GM19324 (cell line): ENCODE results near the gene ADD1.

Source experiments
- ATAC-seq: cut with Tn5 transposase; IDR thresholded peaks from one replicate; pipeline ENCODE4 v1.9.1; 2021; ENCODE audit warnings: mild to moderate bottlenecking, moderate library complexity; ENCODE audit not compliant: unreplicated experiment, low FRiP score

ADD1 gene

GRCh38 chr4:2832981-2833670 lies 10.5 kb upstream of the ADD1 start:
- no peak for ATAC-seq

GRCh38 chr4:2833671-2834000 lies 10.0 kb upstream of the ADD1 start:
- no peak for ATAC-seq

- ATAC-seq = no peak
These were observed 9.4 kb upstream of the ADD1 start for GRCh38 chr4:2834001-2834921.

- no peak for ATAC-seq
These were observed 7.7 kb upstream of the ADD1 start for GRCh38 chr4:2835978-2836377.

GRCh38 chr4:2836391-2836859 lies 7.2 kb upstream of the ADD1 start:
- ATAC-seq = no peak

- ATAC-seq = no peak
These were observed 6.3 kb upstream of the ADD1 start for GRCh38 chr4:2837110-2837903.

GRCh38 chr4:2837904-2838496 lies 5.6 kb upstream of the ADD1 start:
- no peak for ATAC-seq

- no peak for ATAC-seq
These were observed 4.6 kb upstream of the ADD1 start for GRCh38 chr4:2839060-2839459.

GRCh38 chr4:2842687-2843262 lies 869 bp upstream of the ADD1 start:
- ATAC-seq = no peak

GRCh38 chr4:2843941-2844584 lies 419 bp downstream of the ADD1 start:
- no peak for ATAC-seq

GRCh38 chr4:2846172-2846571 lies 2.5 kb downstream of the ADD1 start:
- ATAC-seq = no peak

- no peak for ATAC-seq
These were observed 3.7 kb downstream of the ADD1 start for GRCh38 chr4:2847302-2847871.

GRCh38 chr4:2848449-2848848 lies 4.8 kb downstream of the ADD1 start:
- no peak for ATAC-seq

GRCh38 chr4:2849267-2850152 lies 5.9 kb downstream of the ADD1 start:
- ATAC-seq = no peak

- no peak for ATAC-seq
These were observed 7.5 kb downstream of the ADD1 start for GRCh38 chr4:2850966-2851798.

- ATAC-seq = no peak
These were observed 8.9 kb downstream of the ADD1 start for GRCh38 chr4:2852481-2852921.

- no peak for ATAC-seq
These were observed 11.9 kb downstream of the ADD1 start for GRCh38 chr4:2855584-2855983.

GRCh38 chr4:2856266-2856665 lies 12.6 kb downstream of the ADD1 start:
- no peak for ATAC-seq
